ENCODE measurements around the gene SHLD1. TPM values are rescaled to one million over a fixed set of nuclear protein-coding genes. Genes with fewer than 3 reads are reported as not detected.
"Not testable (repeated sequence)": the region's sequence is repeated elsewhere in the genome, so short reads cannot be mapped to it uniquely, and the experiment has no call there.

Gene SHLD1
- total RNA-seq, 4 donors from 2014 or later: 1.7 to 4.2 (median 3.4) TPM

- TF ChIP-seq POLR2A (IDR thresholded peaks at IDR 0.05) (no peak), CTCF (IDR thresholded peaks at IDR 0.05) (no peak)
- intact Hi-C loops (cut with DNase I; ENCODE audit: low total_unique reads): no loop called here
- DNase-seq (ENCODE audit: low spot score in 2 of 2): no peak
- H3K4me3 ChIP-seq (ENCODE audit: low read depth, poor library complexity, severe bottlenecking): no peak overlapping the region
- 75 to 80% methylated on average over 6 of the region's 6 CpGs for WGBS, 2 donors
Observed at GRCh38 chr20:5731753-5732366, 18.3 kb upstream of the SHLD1 start.

GRCh38 chr20:5734602-5735001 is 15.6 kb upstream of the SHLD1 start:
- TF ChIP-seq CTCF (IDR thresholded peaks at IDR 0.05) (no peak), POLR2A (IDR thresholded peaks at IDR 0.05) (no peak)
- H3K4me3 ChIP-seq (ENCODE audit: low read depth, poor library complexity, severe bottlenecking): no peak overlapping the region
- intact Hi-C loops (cut with DNase I; ENCODE audit: low total_unique reads): no loop called here
- WGBS, 2 donors: 65 to 79% methylated on average over 1 of the region's 1 CpG
- DNase-seq (ENCODE audit: low spot score in 2 of 2): no peak

DNA sequence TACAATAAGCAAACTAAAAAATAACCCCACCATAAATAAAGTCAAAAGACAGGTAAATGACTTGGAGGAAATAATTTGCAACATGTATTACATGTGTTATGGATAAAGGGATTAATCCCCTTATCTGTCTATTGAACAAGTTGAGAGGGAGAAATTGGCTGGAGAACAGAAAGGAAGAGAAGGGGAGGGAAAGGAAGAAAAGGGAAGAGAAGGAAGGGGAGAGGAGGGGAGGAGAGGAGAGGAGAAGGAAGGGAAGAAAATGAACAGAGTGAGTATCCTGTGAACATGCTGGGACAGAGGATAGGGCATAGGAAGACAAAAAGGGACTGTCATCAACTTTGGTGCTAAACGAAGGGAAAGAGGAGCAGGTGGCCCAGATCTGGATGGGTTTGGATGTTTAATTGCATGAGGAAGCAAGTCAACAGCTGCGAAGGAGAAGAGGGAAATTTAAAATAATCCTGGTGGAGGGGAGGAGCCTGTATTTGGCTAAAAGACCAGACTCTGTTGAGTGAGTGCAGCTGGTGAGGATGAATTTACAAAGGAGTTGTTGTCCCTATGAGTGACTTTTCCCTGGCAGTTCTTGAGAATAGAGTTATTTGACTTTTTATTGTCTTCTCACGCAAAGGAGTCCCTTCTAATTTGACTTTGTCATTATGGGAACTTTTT is 14.2 kb upstream of the SHLD1 start:
- no peak for TF ChIP-seq CTCF (IDR thresholded peaks at IDR 0.05)
- TF ChIP-seq POLR2A (IDR thresholded peaks at IDR 0.05): no peak
- intact Hi-C loops (cut with DNase I; ENCODE audit: low total_unique reads): no loop called here
- DNase-seq (ENCODE audit: low spot score in 2 of 2): no peak
- H3K4me3 ChIP-seq (ENCODE audit: low read depth, poor library complexity, severe bottlenecking): no peak overlapping the region
- WGBS, 2 donors: 40 to 41% methylated on average over 3 of the region's 3 CpGs

DNA sequence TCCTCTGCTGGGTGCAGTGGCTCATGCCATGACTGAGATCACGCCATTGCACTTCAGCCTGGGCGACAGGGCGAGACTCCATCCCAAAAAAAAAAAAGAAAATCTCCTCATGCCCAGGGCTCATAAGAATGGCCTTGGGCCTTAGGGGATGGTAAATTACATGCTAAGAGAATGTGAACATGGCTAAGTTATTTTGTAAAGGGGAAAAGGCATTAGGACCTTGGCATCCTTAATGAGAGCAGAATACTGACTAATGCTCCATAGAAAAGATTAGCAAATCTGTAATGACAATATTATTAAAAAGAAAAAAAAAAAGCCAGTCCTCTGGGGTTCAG is 12.6 kb upstream of the SHLD1 start:
- intact Hi-C loops (cut with DNase I; ENCODE audit: low total_unique reads): no loop called here
- 53 to 63% methylated on average over 3 of the region's 3 CpGs for WGBS, 2 donors

GRCh38 chr20:5737966-5738365 is 12.2 kb upstream of the SHLD1 start:
- TF ChIP-seq POLR2A (IDR thresholded peaks at IDR 0.05) (no peak), CTCF (IDR thresholded peaks at IDR 0.05) (no peak)
- no peak for DNase-seq (ENCODE audit: low spot score in 2 of 2)
- H3K4me3 ChIP-seq (ENCODE audit: low read depth, poor library complexity, severe bottlenecking): no peak overlapping the region
- WGBS, 2 donors: 88 to 91% methylated on average over 3 of the region's 3 CpGs
- intact Hi-C loops (cut with DNase I; ENCODE audit: low total_unique reads): no loop called here

More for the DNA sequence above, 12.6 kb upstream of the SHLD1 start:
- TF ChIP-seq CTCF (IDR thresholded peaks at IDR 0.05): no peak
- no peak for TF ChIP-seq POLR2A (IDR thresholded peaks at IDR 0.05)
- H3K4me3 ChIP-seq (ENCODE audit: low read depth, poor library complexity, severe bottlenecking): no peak overlapping the region
- no peak for DNase-seq (ENCODE audit: low spot score in 2 of 2)

DNA sequence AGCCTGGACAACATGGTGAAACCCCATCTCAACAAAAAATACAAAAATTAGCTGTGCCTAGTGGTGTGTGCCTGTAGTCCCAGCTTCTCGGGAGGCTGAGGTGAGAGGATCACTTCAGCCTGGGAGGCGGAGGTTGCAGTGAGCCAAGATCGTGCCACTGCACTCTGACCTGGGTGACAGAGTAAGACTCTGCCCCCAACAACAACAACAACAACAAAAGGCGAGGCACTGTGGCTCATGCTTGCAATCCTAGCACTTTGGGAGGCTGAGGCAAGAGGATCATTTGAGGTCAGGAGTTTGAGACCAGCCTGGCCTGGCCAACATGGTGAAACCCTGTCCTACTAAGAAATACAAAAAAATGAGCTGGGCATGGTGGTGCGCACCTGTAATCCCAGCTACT is 9.6 kb upstream of the SHLD1 start:
- intact Hi-C loops (cut with DNase I; ENCODE audit: low total_unique reads); DNase-seq (ENCODE audit: low spot score in 2 of 2); H3K4me3 ChIP-seq (ENCODE audit: low read depth, poor library complexity, severe bottlenecking): not testable (repeated sequence)
- WGBS, 2 donors: 90 to 96% methylated on average over 5 of the region's 5 CpGs

Measured in lower leg skin (tissue), 4 donors.